ENCODE measurements around the gene MS4A15. TPM values are rescaled to one million over a fixed set of nuclear protein-coding genes. Genes with fewer than 3 reads are reported as not detected.

MS4A15 gene
- total and polyA plus RNA-seq, 2 experiments from 2014 or later, result not detected

DNA sequence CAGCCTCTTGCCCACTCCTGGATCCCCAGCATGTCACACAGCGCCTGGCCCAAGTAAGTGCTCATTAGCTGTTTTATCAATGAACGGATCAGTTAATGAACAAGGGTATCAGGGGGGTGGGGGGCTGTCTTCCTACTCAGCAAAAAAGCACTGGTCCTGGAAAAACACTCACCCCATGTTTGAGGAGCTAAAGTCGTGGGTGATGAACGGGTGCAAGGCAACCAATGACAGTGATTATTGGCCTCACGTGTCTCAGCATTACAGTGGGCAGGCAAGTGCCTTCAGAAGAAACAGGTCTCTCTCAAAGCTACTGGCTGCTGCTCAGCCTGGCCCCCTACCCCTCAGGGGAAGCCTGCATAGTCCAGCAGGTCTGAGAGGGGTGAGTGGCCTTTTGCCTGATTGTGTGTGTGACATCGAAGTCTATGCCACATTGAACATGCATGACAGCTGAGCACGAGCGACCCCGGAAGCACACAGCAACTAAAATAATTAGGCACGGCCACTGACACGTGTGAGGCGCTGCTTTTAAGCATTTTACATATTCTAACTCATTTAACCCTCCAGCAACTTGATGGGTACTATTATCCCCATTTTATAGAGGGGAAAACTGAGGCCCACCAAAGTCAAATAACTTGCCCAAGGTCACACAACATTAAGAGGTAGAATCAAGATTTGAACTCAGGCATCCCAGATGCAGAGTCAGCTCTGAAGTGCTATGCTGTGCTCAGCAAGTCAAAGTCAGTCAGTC is 25.9 kb downstream of the MS4A15 start:
- no peak for TF ChIP-seq EZH2 (IDR thresholded peaks at IDR 0.05; ENCODE audit: insufficient read depth, poor library complexity, severe bottlenecking)
- TF ChIP-seq EZH2phosphoT487 (IDR thresholded peaks at IDR 0.05; ENCODE audit: insufficient read depth, low read depth), result no peak
- Histone ChIP-seq H3K9me3 (ENCODE audit: low read depth) (no peaks in the 10 kb centered on the region), H3K27ac (no peak overlapping the region), H3K9ac (no peak overlapping the region), H2AFZ (no peak overlapping the region), H3F3A (ENCODE audit: insufficient read depth) (peaks cover 9% of the 10 kb centered on the region; the same call in 1 of the 2 replicates), H3K4me1 (ENCODE audit: insufficient read depth) (peaks cover 16% of the 10 kb centered on the region), H4K20me1 (ENCODE audit: insufficient read depth) (no peaks in the 10 kb centered on the region), H3K27me3 (replicated peaks; ENCODE audit: insufficient read depth) (peaks cover 21% of the 10 kb centered on the region), H3K79me2 (ENCODE audit: insufficient read depth) (no peaks in the 10 kb centered on the region), H3K9me2 (ENCODE audit: insufficient read depth) (no peaks in the 10 kb centered on the region), H3K4me2 (ENCODE audit: unreplicated experiment) (no peak overlapping the region), H3K4me3 (no peak overlapping the region), H3K36me3 (ENCODE audit: low read depth) (no peaks in the 10 kb centered on the region)
- DNase-seq, result no peak
- WGBS, 2 experiments (ENCODE audit: low coverage in 1 of 2, low lambda C conversion rate in 2 of 2, missing lambda C conversion rate in 2 of 2), result 44 to 48% methylated on average over 12 of the region's 12 CpGs
- in situ Hi-C loops (cut with MboI), result no loop called here

DNA sequence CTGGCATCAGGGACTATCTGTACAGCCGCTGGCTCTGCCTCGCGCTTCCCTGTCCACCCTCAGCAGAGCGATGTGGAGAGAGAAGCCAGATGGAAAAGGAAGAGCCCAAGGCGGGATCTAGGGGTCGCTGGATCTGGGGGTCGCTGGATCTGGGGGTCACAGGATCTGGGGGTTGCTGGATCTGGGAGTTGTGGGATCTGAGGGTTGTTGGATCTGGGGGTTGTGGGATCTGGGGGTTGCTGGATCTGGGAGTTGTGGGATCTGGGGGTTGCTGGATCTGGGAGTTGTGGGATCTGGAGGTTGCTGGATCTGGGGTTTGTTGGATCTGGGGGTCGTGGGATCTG is 26.4 kb downstream of the MS4A15 start:
- 90 to 93% methylated on average over 7 to 8 of the region's 8 CpGs for WGBS, 2 experiments (ENCODE audit: low coverage in 1 of 2, low lambda C conversion rate in 2 of 2, missing lambda C conversion rate in 2 of 2)
- H3K27me3 ChIP-seq (replicated peaks; ENCODE audit: insufficient read depth), result peaks cover 21% of the 10 kb centered on the region
- TF ChIP-seq EZH2 (IDR thresholded peaks at IDR 0.05; ENCODE audit: insufficient read depth, poor library complexity, severe bottlenecking), result no peak
- no peak for TF ChIP-seq EZH2phosphoT487 (IDR thresholded peaks at IDR 0.05; ENCODE audit: insufficient read depth, low read depth)
- no peaks in the 10 kb centered on the region for H3K36me3 ChIP-seq (ENCODE audit: low read depth)
- no peaks in the 10 kb centered on the region for H3K9me2 ChIP-seq (ENCODE audit: insufficient read depth)
- H3F3A ChIP-seq (ENCODE audit: insufficient read depth), result peaks cover 3% of the 10 kb centered on the region; the same call in 1 of the 2 replicates
- H3K4me2 ChIP-seq (ENCODE audit: unreplicated experiment), result no peak overlapping the region
- H3K27ac ChIP-seq, result no peak overlapping the region
- H4K20me1 ChIP-seq (ENCODE audit: insufficient read depth), result no peaks in the 10 kb centered on the region
- DNase-seq, result no peak
- H3K4me3 ChIP-seq, result no peak overlapping the region
- H3K9me3 ChIP-seq (ENCODE audit: low read depth), result no peaks in the 10 kb centered on the region
- no peaks in the 10 kb centered on the region for H3K79me2 ChIP-seq (ENCODE audit: insufficient read depth)
- in situ Hi-C loops (cut with MboI), result no loop called here
- no peak overlapping the region for H3K9ac ChIP-seq
- peaks cover 12% of the 10 kb centered on the region; the same call in 1 of the 2 replicates for H3K4me1 ChIP-seq (ENCODE audit: insufficient read depth)
- H2AFZ ChIP-seq, result no peak overlapping the region

DNA sequence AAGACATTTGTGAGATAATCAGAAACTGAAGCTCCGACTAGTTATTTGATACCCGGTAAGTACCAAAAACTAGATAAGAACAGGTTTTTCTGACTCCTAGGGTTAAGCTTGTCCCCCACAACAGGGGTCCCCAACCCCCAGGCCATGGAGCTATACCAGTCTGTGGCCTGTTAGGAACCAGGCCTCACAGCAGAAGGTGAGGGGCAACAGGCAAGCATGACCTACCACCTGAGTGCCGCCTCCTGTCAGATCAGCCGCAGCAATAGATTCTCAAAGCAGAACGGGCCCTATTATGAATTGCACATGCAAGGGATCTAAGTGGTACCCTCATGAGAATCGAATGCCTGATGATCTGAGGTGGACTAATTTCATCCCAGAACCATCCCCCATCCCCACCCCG is 27.2 kb downstream of the MS4A15 start:
- Histone ChIP-seq H3K79me2 (ENCODE audit: insufficient read depth) (no peaks in the 10 kb centered on the region), H4K20me1 (ENCODE audit: insufficient read depth) (no peaks in the 10 kb centered on the region), H3K9me2 (ENCODE audit: insufficient read depth) (no peaks in the 10 kb centered on the region), H3K27ac (no peak overlapping the region), H3K4me3 (no peak overlapping the region), H3K4me1 (ENCODE audit: insufficient read depth) (peaks cover 12% of the 10 kb centered on the region; the same call in 1 of the 2 replicates), H3K27me3 (replicated peaks; ENCODE audit: insufficient read depth) (peaks cover 21% of the 10 kb centered on the region), H3K9me3 (ENCODE audit: low read depth) (no peaks in the 10 kb centered on the region), H3K4me2 (ENCODE audit: unreplicated experiment) (no peak overlapping the region), H3K9ac (no peak overlapping the region), H3K36me3 (ENCODE audit: low read depth) (no peaks in the 10 kb centered on the region), H3F3A (ENCODE audit: insufficient read depth) (no peaks in the 10 kb centered on the region), H2AFZ (no peak overlapping the region)
- DNase-seq, result no peak
- in situ Hi-C loops (cut with MboI), result no loop called here
- TF ChIP-seq EZH2 (IDR thresholded peaks at IDR 0.05; ENCODE audit: insufficient read depth, poor library complexity, severe bottlenecking) (no peak), EZH2phosphoT487 (IDR thresholded peaks at IDR 0.05; ENCODE audit: insufficient read depth, low read depth) (no peak)
- WGBS, 2 experiments (ENCODE audit: low coverage in 1 of 2, low lambda C conversion rate in 2 of 2, missing lambda C conversion rate in 2 of 2), result 69 to 71% methylated on average over 7 of the region's 7 CpGs

DNA sequence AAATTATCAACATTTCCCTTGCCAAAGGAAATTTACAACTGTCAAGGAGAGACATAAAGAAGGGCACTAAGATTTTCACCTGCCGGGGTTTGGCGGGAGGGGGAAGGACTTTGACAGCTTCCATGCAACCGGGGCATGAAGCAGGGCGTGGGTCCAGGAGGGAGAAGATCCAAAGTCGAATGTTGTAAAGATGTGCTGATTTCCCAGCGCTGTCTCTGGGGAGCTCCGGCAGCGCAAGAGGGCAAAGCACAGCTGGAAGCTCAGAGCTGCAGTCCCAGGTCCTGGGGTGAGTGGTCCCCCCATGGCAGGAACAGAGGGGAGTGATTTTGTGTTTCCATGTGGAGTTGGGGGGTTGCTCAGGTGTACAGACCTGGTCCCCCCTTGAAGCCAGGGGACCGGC is 28.5 kb downstream of the MS4A15 start, which contains the start of gene MS4A10:
Gene MS4A10 (plus strand): TSS at position 198 of the 400 bp plus-strand sequence. CDS start 5,003 bp downstream, outside the sequence.
- no peak within 1 kb of the TSS for H3K4me2 ChIP-seq (ENCODE audit: unreplicated experiment)

More for the DNA sequence above, 28.5 kb downstream of the MS4A15 start, which contains the start of gene MS4A10:
- Histone ChIP-seq H3F3A (ENCODE audit: insufficient read depth) (no peaks in the 10 kb centered on the region), H3K27me3 (replicated peaks; ENCODE audit: insufficient read depth) (peaks cover 20% of the 10 kb centered on the region), H3K9me2 (ENCODE audit: insufficient read depth) (no peaks in the 10 kb centered on the region), H3K36me3 (ENCODE audit: low read depth) (no peaks in the 10 kb centered on the region), H3K4me1 (ENCODE audit: insufficient read depth) (peaks cover 12% of the 10 kb centered on the region; the same call in 1 of the 2 replicates), H4K20me1 (ENCODE audit: insufficient read depth) (no peaks in the 10 kb centered on the region), H3K79me2 (ENCODE audit: insufficient read depth) (no peaks in the 10 kb centered on the region), H3K27ac (no peak within 1 kb of the TSS), H3K9ac (no peak within 1 kb of the TSS), H3K4me3 (no peak within 1 kb of the TSS), H3K9me3 (ENCODE audit: low read depth) (no peaks in the 10 kb centered on the region), H2AFZ (no peak within 1 kb of the TSS)
- in situ Hi-C loops (cut with MboI), result no loop called here
- 13 to 17% methylated on average over 9 of the region's 9 CpGs for WGBS, 2 experiments (ENCODE audit: low coverage in 1 of 2, low lambda C conversion rate in 2 of 2, missing lambda C conversion rate in 2 of 2)
- no peak for DNase-seq
- TF ChIP-seq EZH2 (IDR thresholded peaks at IDR 0.05; ENCODE audit: insufficient read depth, poor library complexity, severe bottlenecking) (no peak), EZH2phosphoT487 (IDR thresholded peaks at IDR 0.05; ENCODE audit: insufficient read depth, low read depth) (no peak)
